ENCODE data around the gene THOC6.

DNA sequence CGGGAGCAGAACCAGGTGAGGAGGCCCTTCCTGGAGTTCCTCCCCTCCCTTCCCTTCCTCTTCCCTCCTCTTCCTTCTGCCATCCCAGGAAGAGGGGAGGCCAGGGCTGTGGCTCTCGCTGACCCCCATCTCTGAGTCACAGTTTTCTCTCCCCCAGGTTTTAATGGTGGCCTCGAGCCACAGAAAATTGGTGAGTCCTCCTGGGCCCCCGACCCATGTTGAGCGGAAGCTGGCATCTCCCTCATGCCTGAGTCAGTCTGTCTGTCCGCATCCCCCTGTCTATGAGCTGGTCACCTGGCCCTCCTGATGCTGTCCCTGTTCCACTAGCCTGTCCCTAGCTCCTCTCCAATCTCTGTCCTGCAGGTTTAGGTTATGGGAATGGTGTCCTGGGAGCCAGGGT lies 23.9 kb upstream of the THOC6 start:
- no peak for TF ChIP-seq POLR2A (IDR thresholded peaks at IDR 0.05)
- TF ChIP-seq CTCF (IDR thresholded peaks at IDR 0.05): no peak
- no peak for TF ChIP-seq POLR2AphosphoS5 (IDR thresholded peaks at IDR 0.05; ENCODE audit: insufficient read depth in 1 of 2, low read depth in 1 of 2)
